GM18909 (cell line): ENCODE measurements around the gene C6orf62.
"Not testable (repeated sequence)": the region's sequence is repeated elsewhere in the genome, so short reads cannot be mapped to it uniquely, and the experiment has no call there.

Experiments used
- ATAC-seq: cut with Tn5 transposase; IDR thresholded peaks from one replicate; pipeline ENCODE4 v1.9.1; 2021; ENCODE audit warnings: mild to moderate bottlenecking; ENCODE audit not compliant: unreplicated experiment, poor library complexity

Gene C6orf62

DNA sequence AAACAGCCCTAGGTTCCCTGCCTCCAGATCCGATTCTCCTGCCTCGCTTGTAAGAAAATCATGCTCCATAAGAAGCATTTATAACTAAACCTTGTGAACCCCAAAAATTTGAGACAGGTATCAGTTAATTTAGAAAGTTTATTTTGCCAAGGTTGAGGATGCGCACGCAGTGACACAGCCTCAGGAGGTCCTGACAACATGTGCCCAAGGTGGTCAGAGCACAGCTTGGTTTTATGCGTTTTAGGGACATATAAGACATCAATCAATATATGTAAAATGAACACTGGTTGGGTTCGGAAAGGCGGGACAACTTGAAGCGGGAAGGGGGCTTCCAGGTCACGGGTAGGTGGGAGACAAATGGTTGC, 50.0 kb downstream of the C6orf62 start:
- ATAC-seq = no peak

DNA sequence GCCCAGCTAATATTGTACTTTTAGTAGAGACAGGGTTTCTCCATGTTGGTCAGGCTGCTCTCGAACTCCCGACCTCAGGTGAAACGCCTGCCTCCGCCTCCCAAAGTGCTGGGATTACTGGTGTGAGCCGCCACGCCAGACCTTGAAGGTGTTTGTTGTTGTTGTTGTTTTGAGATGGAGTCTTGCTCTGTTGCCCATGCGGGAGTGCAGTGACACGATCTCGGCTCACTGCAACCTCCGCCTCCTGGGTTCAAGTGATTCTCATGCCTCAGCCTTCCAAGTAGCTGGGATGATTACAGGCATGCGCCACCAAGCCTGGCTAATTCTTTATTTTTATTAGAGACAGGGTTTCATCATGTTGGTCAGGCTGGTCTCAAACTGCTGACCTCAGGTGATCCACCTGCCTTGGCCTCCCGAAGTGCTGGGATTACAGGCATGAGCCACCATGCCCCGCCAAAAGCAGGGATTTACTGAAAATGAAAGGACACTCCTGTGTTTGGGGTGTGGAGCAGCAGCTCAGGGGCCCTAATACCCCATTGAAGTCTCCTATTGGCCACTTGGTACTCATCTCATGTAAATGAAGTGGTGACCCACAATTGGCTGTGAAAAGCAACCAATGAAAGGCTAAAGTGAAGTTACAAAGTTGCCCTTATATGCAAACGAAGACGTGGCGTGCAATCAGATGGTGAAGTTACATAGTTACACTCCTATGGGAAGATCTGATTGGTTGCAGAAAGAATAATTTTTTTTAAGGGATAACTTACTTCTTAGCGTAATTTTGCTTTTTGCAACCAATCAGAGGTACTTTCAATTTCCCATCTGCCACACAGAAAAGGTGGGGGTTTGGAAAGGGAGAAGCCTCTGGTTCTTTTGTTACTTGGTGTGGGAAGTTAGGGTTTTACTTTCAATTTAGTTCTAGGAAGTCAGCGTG, 50.6 kb downstream of the C6orf62 start:
- ATAC-seq = not testable (repeated sequence)

- peak; percentile 3 for ATAC-seq
Measured at GRCh38 chr6:24667378-24667803, 51.6 kb downstream of the C6orf62 start.

- ATAC-seq = peak; percentile 98
Measured at GRCh38 chr6:24666641-24667377, 52.1 kb downstream of the C6orf62 start, which contains the start of the genes ACOT13 and TDP2. Gene ACOT13, plus strand, starts transcription at chr6:24667077. Its CDS starts 187 bp downstream, at chr6:24667264. Gene TDP2, minus strand, starts transcription at chr6:24666899. Its CDS starts 37 bp downstream, at chr6:24666862.

- ATAC-seq = peak; percentile 40
Measured at GRCh38 chr6:24666097-24666640, 52.8 kb downstream of the C6orf62 start.

DNA sequence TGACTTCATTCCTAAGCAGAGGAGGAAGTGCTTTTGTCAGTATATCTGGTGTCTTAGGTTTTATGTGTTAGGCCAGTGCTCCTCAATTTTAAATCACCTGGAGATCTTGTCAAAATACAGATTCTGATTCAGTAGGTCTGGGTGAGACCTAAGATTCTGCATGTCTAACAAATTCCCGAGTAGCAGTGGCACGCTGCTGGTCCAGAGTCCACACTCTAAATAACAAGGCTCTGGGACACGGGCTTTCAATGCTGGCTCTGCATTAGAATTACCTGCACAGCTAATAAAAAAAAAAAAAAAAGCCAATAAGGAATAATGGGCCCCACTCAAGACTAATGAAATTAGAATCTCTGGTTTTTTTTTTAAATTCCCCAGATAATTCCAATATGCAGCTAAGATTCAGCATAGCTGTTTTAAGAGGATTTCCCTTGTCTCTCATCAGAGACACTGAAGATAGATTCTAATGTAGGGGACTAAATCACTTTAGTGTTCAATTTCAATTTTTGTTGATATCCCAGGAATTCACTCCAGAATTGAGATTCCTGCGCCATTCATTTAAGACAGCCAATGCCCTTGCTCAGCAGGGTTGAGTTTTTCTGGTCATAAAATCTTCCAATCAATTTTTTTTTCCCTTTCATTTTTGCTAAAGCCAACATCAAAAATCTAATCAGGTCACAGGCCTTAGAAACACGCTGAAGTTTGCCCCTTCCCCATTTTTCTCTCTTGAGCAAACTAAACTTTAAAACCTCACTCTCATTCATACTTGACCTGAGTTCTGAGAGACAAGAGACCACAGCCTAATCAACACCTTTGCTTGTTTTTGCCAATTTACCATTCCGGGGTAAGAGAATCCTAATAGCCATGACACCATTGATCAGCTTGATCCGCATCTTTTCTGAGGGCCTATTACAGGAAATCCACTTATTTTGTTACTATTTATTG, 54.6 kb downstream of the C6orf62 start:
- ATAC-seq = no peak

DNA sequence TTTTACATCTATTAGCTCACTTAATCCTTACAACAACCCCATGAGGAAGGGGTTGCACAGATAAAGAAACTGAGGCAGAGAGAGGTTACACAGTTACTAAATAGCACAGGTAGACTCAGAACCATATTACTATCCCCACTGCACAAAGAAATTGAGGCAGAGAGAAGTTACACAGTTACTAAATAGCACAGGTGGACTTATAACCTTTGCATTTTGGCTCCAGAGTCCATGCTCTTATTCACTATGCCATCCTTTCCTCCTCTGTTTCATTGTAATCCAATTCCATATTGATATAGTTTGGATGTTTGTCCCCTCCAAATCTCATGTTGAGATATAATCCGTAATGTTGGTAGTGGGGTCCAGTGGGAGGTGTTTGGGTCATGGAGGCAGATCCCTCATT, 55.8 kb downstream of the C6orf62 start:
- ATAC-seq = no peak

GRCh38 chr6:24662236-24662635, 56.7 kb downstream of the C6orf62 start:
- no peak for ATAC-seq

DNA sequence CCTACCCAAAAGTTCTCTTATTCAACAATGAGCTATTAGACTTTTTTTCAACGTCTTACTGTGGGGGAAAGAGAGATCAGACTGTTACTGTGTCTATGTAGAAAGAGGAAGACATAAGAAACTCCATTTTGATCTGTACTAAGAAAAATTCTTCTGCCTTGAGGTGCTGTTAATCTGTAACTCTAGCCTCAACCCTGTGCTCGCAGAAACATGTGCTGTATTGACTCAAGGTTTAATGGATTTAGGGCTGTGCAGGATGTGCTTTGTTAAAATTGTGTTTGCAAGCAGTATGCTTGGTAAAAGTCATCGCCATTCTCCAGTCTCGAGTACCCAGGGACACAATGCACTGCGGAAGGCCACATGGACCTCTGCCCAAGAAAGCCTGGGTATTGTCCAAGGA, 57.2 kb downstream of the C6orf62 start:
- not testable (repeated sequence) for ATAC-seq

GRCh38 chr6:24660105-24660504, 58.8 kb downstream of the C6orf62 start:
- no peak for ATAC-seq

GRCh38 chr6:24659561-24659960, 59.4 kb downstream of the C6orf62 start:
- no peak for ATAC-seq

GRCh38 chr6:24658573-24659560, 60.1 kb downstream of the C6orf62 start:
- ATAC-seq = no peak

DNA sequence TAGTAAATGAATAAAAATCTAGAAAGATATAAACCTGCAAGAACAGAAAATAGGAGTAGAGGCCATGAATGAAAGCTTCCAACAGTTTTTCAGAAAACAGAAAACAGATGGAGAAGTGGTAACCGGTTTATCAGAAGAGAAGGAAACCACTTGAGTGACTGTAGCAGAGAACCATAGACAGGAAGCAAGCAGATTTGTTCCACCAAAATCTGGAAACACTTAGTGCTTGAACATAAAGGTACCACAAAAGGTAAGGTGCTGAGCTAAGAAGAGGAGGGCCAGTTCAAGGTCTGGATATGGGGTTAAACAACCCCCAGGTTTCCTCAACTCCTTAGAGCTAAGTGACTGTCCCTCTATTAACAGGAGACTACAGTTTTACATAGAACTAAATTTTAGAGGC, 63.7 kb downstream of the C6orf62 start:
- ATAC-seq = no peak
